Measurements from ENCODE around the gene EFCAB6.

Gene EFCAB6

GRCh38 chr22:43706151-43706550, 106.0 kb downstream of the EFCAB6 start:
- TF ChIP-seq TCF12 (IDR thresholded peaks at IDR 0.05; ENCODE audit: low read depth) (no peak), CREB1 (IDR thresholded peaks at IDR 0.05; ENCODE audit: low read depth) (no peak), NFIC (IDR thresholded peaks at IDR 0.05) (no peak), TAF1 (IDR thresholded peaks at IDR 0.05; ENCODE audit: low read depth) (no peak), RAD21 (IDR thresholded peaks at IDR 0.05; ENCODE audit: low read depth) (no peak), REST (IDR thresholded peaks at IDR 0.05; ENCODE audit: low read depth) (no peak), MAX (IDR thresholded peaks at IDR 0.05) (no peak), USF1 (IDR thresholded peaks at IDR 0.05) (no peak), ZBTB7A (IDR thresholded peaks at IDR 0.05; ENCODE audit: low read depth) (no peak), YY1 (IDR thresholded peaks at IDR 0.05; ENCODE audit: low read depth) (no peak), CEBPB (IDR thresholded peaks at IDR 0.05) (no peak), EGR1 (IDR thresholded peaks at IDR 0.05) (no peak), FOXM1 (IDR thresholded peaks at IDR 0.05; ENCODE audit: borderline replicate concordance, low read depth) (no peak), EP300 (IDR thresholded peaks at IDR 0.05; ENCODE audit: borderline replicate concordance) (no peak), TEAD4 (IDR thresholded peaks at IDR 0.05) (no peak)

- TF ChIP-seq TCF12 (IDR thresholded peaks at IDR 0.05; ENCODE audit: low read depth) (no peak), EGR1 (IDR thresholded peaks at IDR 0.05) (no peak), ZBTB7A (IDR thresholded peaks at IDR 0.05; ENCODE audit: low read depth) (no peak), NFIC (IDR thresholded peaks at IDR 0.05) (no peak), EP300 (IDR thresholded peaks at IDR 0.05; ENCODE audit: borderline replicate concordance) (no peak)
These were observed 108.1 kb downstream of the EFCAB6 start for GRCh38 chr22:43704051-43704450.

- TF ChIP-seq TCF12 (IDR thresholded peaks at IDR 0.05; ENCODE audit: low read depth), result no peak
- no peak for TF ChIP-seq TAF1 (IDR thresholded peaks at IDR 0.05; ENCODE audit: low read depth)
- no peak for TF ChIP-seq USF1 (IDR thresholded peaks at IDR 0.05)
- TF ChIP-seq TEAD4 (IDR thresholded peaks at IDR 0.05), result no peak
- no peak for TF ChIP-seq EP300 (IDR thresholded peaks at IDR 0.05; ENCODE audit: borderline replicate concordance)
- TF ChIP-seq REST (IDR thresholded peaks at IDR 0.05; ENCODE audit: low read depth), result no peak
- no peak for TF ChIP-seq MAX (IDR thresholded peaks at IDR 0.05)
- TF ChIP-seq NFIC (IDR thresholded peaks at IDR 0.05), result no peak
- no peak for TF ChIP-seq ZBTB7A (IDR thresholded peaks at IDR 0.05; ENCODE audit: low read depth)
These were observed 113.7 kb downstream of the EFCAB6 start for GRCh38 chr22:43698403-43698802.

GRCh38 chr22:43697894-43698293, 114.2 kb downstream of the EFCAB6 start:
- no peak for TF ChIP-seq CEBPB (IDR thresholded peaks at IDR 0.05)
- no peak for TF ChIP-seq EP300 (IDR thresholded peaks at IDR 0.05; ENCODE audit: borderline replicate concordance)
- TF ChIP-seq ZBTB7A (IDR thresholded peaks at IDR 0.05; ENCODE audit: low read depth), result no peak
- TF ChIP-seq FOXM1 (IDR thresholded peaks at IDR 0.05; ENCODE audit: borderline replicate concordance, low read depth), result no peak
- TF ChIP-seq TAF1 (IDR thresholded peaks at IDR 0.05; ENCODE audit: low read depth), result no peak

GRCh38 chr22:43693249-43693648, 118.9 kb downstream of the EFCAB6 start:
- TF ChIP-seq FOXM1 (IDR thresholded peaks at IDR 0.05; ENCODE audit: borderline replicate concordance, low read depth), result no peak
- no peak for TF ChIP-seq TCF12 (IDR thresholded peaks at IDR 0.05; ENCODE audit: low read depth)
- TF ChIP-seq RAD21 (IDR thresholded peaks at IDR 0.05; ENCODE audit: low read depth), result no peak
- no peak for TF ChIP-seq USF1 (IDR thresholded peaks at IDR 0.05)
- no peak for TF ChIP-seq CREB1 (IDR thresholded peaks at IDR 0.05; ENCODE audit: low read depth)
- no peak for TF ChIP-seq REST (IDR thresholded peaks at IDR 0.05; ENCODE audit: low read depth)
- no peak for TF ChIP-seq TAF1 (IDR thresholded peaks at IDR 0.05; ENCODE audit: low read depth)
- no peak for TF ChIP-seq NFIC (IDR thresholded peaks at IDR 0.05)
- no peak for TF ChIP-seq TEAD4 (IDR thresholded peaks at IDR 0.05)
- no peak for TF ChIP-seq EGR1 (IDR thresholded peaks at IDR 0.05)
- no peak for TF ChIP-seq MAX (IDR thresholded peaks at IDR 0.05)
- no peak for TF ChIP-seq YY1 (IDR thresholded peaks at IDR 0.05; ENCODE audit: low read depth)
- no peak for TF ChIP-seq ZBTB7A (IDR thresholded peaks at IDR 0.05; ENCODE audit: low read depth)
- TF ChIP-seq EP300 (IDR thresholded peaks at IDR 0.05; ENCODE audit: borderline replicate concordance), result no peak
- no peak for TF ChIP-seq CEBPB (IDR thresholded peaks at IDR 0.05)

Data from Ishikawa (cell line).